Kidney tubule cell (primary cell): Measurements from ENCODE around the gene TMEM145.
A peak's percentile ranks its signal among the peaks of the same experiment; 100 is the strongest.
"Not testable (repeated sequence)": the region's sequence is repeated elsewhere in the genome, so short reads cannot be mapped to it uniquely, and the experiment has no call there.

Source experiments
- DNase-seq: peaks from one replicate; pipeline ENCODE4 v3.0.0-alpha.2; 2018; ENCODE audit warnings: low spot score

TMEM145 gene

GRCh38 chr19:42313096-42313839, at the start of gene TMEM145:
Gene TMEM145, plus strand, starts transcription at chr19:42313309. Its CDS starts 68 bp downstream, at chr19:42313377.
- peak; percentile 28 for DNase-seq

- not testable (repeated sequence) for DNase-seq
These were observed 47.0 kb upstream of the TMEM145 start for GRCh38 chr19:42266105-42266504.

- DNase-seq = not testable (repeated sequence)
These were observed 46.0 kb upstream of the TMEM145 start for GRCh38 chr19:42266928-42267603.

- no peak for DNase-seq
These were observed 45.4 kb upstream of the TMEM145 start for GRCh38 chr19:42267644-42268141.

- peak; percentile 99 for DNase-seq
These were observed 44.9 kb upstream of the TMEM145 start for GRCh38 chr19:42268142-42268703.

GRCh38 chr19:42268704-42269477, 44.2 kb upstream of the TMEM145 start, which contains the start of gene CIC:
Gene CIC, plus strand, starts transcription at chr19:42269252. Its CDS starts 2,532 bp downstream, at chr19:42271784.
- DNase-seq = peak; percentile 100

- no peak for DNase-seq
These were observed 43.4 kb upstream of the TMEM145 start for GRCh38 chr19:42269478-42270345.

- DNase-seq = peak; percentile 84
These were observed 42.6 kb upstream of the TMEM145 start for GRCh38 chr19:42270346-42271044.

- DNase-seq = no peak
These were observed 42.1 kb upstream of the TMEM145 start for GRCh38 chr19:42271045-42271419.

- no peak for DNase-seq
These were observed 41.1 kb upstream of the TMEM145 start for GRCh38 chr19:42271861-42272534.

GRCh38 chr19:42272535-42272897, 40.6 kb upstream of the TMEM145 start:
- no peak for DNase-seq

GRCh38 chr19:42272989-42273406, 40.1 kb upstream of the TMEM145 start:
- DNase-seq = no peak

GRCh38 chr19:42273407-42274064, 39.6 kb upstream of the TMEM145 start:
- no peak for DNase-seq

GRCh38 chr19:42274065-42274682, 38.9 kb upstream of the TMEM145 start:
- no peak for DNase-seq

GRCh38 chr19:42275103-42275502, 38.0 kb upstream of the TMEM145 start:
- no peak for DNase-seq

GRCh38 chr19:42275517-42275916, 37.6 kb upstream of the TMEM145 start:
- no peak for DNase-seq

- DNase-seq = no peak
These were observed 36.8 kb upstream of the TMEM145 start for GRCh38 chr19:42276284-42276683.

- DNase-seq = peak; percentile 74
These were observed 36.3 kb upstream of the TMEM145 start for GRCh38 chr19:42276821-42277220.
